ENCODE measurements around the gene LCK.

DNA sequence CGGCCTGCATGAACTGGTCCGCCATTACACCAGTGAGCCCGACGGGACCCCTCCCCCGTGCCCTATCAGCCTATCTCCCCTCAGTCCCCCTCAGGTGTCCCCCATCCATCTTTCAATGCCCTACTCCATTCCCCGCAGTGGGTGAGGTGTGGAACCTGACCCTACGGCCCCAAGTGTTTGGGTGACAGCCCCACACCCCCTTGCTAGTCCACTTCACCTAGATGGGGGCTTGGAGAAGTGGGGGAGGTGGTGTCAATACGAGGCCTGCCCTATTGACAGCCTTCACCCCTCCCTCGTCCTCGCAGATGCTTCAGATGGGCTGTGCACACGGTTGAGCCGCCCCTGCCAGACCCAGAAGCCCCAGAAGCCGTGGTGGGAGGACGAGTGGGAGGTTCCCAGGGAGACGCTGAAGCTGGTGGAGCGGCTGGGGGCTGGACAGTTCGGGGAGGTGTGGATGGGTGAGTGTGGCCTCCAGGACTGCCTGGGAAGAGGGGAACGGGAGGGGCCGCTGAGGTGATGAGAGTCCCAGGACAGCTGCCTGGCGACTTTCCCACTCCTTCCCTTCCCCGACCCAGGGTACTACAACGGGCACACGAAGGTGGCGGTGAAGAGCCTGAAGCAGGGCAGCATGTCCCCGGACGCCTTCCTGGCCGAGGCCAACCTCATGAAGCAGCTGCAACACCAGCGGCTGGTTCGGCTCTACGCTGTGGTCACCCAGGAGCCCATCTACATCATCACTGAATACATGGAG, 25.1 kb downstream of the LCK start:
- TF ChIP-seq, protein P1, sequence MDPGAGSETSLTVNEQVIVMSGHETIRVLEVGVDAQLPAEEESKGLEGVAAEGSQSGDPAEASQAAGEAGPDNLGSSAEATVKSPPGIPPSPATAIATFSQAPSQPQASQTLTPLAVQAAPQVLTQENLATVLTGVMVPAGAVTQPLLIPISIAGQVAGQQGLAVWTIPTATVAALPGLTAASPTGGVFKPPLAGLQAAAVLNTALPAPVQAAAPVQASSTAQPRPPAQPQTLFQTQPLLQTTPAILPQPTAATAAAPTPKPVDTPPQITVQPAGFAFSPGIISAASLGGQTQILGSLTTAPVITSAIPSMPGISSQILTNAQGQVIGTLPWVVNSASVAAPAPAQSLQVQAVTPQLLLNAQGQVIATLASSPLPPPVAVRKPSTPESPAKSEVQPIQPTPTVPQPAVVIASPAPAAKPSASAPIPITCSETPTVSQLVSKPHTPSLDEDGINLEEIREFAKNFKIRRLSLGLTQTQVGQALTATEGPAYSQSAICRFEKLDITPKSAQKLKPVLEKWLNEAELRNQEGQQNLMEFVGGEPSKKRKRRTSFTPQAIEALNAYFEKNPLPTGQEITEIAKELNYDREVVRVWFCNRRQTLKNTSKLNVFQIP (CRISPR knock-in tag; IDR thresholded peaks at IDR 0.05; ENCODE audit: borderline replicate concordance, low read depth) = no peak
- TF ChIP-seq, protein P2, sequence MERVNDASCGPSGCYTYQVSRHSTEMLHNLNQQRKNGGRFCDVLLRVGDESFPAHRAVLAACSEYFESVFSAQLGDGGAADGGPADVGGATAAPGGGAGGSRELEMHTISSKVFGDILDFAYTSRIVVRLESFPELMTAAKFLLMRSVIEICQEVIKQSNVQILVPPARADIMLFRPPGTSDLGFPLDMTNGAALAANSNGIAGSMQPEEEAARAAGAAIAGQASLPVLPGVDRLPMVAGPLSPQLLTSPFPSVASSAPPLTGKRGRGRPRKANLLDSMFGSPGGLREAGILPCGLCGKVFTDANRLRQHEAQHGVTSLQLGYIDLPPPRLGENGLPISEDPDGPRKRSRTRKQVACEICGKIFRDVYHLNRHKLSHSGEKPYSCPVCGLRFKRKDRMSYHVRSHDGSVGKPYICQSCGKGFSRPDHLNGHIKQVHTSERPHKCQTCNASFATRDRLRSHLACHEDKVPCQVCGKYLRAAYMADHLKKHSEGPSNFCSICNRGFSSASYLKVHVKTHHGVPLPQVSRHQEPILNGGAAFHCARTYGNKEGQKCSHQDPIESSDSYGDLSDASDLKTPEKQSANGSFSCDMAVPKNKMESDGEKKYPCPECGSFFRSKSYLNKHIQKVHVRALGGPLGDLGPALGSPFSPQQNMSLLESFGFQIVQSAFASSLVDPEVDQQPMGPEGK (CRISPR knock-in tag; IDR thresholded peaks at IDR 0.05; ENCODE audit: borderline replicate concordance) = no peak
- TF ChIP-seq ZNF565 (CRISPR knock-in tag; conservative IDR thresholded peaks at IDR 0.05; ENCODE audit: low read depth) (no peak), ZC3H10 (CRISPR knock-in tag; IDR thresholded peaks at IDR 0.05) (no peak), ZNF8 (CRISPR knock-in tag; IDR thresholded peaks at IDR 0.05) (no peak), CSDC2 (CRISPR knock-in tag; IDR thresholded peaks at IDR 0.05) (no peak), ZFP3 (CRISPR knock-in tag; IDR thresholded peaks at IDR 0.05) (no peak), RARB (CRISPR knock-in tag; IDR thresholded peaks at IDR 0.05) (no peak), TOX (CRISPR knock-in tag; IDR thresholded peaks at IDR 0.05; ENCODE audit: borderline replicate concordance) (no peak), ARNTL (CRISPR knock-in tag; IDR thresholded peaks at IDR 0.05; ENCODE audit: borderline replicate concordance, low read depth) (no peak)
- TF ChIP-seq, protein P3, sequence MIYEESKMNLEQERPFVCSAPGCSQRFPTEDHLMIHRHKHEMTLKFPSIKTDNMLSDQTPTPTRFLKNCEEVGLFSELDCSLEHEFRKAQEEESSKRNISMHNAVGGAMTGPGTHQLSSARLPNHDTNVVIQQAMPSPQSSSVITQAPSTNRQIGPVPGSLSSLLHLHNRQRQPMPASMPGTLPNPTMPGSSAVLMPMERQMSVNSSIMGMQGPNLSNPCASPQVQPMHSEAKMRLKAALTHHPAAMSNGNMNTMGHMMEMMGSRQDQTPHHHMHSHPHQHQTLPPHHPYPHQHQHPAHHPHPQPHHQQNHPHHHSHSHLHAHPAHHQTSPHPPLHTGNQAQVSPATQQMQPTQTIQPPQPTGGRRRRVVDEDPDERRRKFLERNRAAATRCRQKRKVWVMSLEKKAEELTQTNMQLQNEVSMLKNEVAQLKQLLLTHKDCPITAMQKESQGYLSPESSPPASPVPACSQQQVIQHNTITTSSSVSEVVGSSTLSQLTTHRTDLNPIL (CRISPR knock-in tag; IDR thresholded peaks at IDR 0.05; ENCODE audit: low read depth) = no peak
- TF ChIP-seq, protein P4, sequence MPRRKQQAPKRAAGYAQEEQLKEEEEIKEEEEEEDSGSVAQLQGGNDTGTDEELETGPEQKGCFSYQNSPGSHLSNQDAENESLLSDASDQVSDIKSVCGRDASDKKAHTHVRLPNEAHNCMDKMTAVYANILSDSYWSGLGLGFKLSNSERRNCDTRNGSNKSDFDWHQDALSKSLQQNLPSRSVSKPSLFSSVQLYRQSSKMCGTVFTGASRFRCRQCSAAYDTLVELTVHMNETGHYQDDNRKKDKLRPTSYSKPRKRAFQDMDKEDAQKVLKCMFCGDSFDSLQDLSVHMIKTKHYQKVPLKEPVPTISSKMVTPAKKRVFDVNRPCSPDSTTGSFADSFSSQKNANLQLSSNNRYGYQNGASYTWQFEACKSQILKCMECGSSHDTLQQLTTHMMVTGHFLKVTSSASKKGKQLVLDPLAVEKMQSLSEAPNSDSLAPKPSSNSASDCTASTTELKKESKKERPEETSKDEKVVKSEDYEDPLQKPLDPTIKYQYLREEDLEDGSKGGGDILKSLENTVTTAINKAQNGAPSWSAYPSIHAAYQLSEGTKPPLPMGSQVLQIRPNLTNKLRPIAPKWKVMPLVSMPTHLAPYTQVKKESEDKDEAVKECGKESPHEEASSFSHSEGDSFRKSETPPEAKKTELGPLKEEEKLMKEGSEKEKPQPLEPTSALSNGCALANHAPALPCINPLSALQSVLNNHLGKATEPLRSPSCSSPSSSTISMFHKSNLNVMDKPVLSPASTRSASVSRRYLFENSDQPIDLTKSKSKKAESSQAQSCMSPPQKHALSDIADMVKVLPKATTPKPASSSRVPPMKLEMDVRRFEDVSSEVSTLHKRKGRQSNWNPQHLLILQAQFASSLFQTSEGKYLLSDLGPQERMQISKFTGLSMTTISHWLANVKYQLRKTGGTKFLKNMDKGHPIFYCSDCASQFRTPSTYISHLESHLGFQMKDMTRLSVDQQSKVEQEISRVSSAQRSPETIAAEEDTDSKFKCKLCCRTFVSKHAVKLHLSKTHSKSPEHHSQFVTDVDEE (CRISPR knock-in tag; IDR thresholded peaks at IDR 0.05) = no peak

Measured in SK-N-SH treated with all-trans-retinoic acid at 6 μM for 48 hours (cell line).